ENCODE measurements around the gene ZNF740.
A peak's percentile ranks its signal among the peaks of the same experiment; 100 is the strongest.
"Not testable (repeated sequence)": the region's sequence is repeated elsewhere in the genome, so short reads cannot be mapped to it uniquely, and the experiment has no call there.

ZNF740 gene

GRCh38 chr12:53166837-53167236 lies 13.7 kb upstream of the ZNF740 start:
- H3K9me3 Mint-ChIP-seq: no peaks in the 10 kb centered on the region
- H3K27ac Mint-ChIP-seq: no peak overlapping the region
- H3K4me3 Mint-ChIP-seq: no peak overlapping the region
- ATAC-seq (no peak), DNase-seq (no peak)
- H3K27me3 Mint-ChIP-seq: no peaks in the 10 kb centered on the region
- H3K4me1 Mint-ChIP-seq: peaks cover 2% of the 10 kb centered on the region
- peaks cover 1% of the 10 kb centered on the region for H3K36me3 Mint-ChIP-seq (ENCODE audit: low read depth)

GRCh38 chr12:53169644-53170043 lies 10.9 kb upstream of the ZNF740 start:
- Mint-ChIP-seq H3K4me1 (peaks cover 2% of the 10 kb centered on the region), H3K27ac (no peak overlapping the region), H3K4me3 (no peak overlapping the region), H3K27me3 (no peaks in the 10 kb centered on the region), H3K36me3 (ENCODE audit: low read depth) (peaks cover 1% of the 10 kb centered on the region), H3K9me3 (no peaks in the 10 kb centered on the region)
- ATAC-seq (peak; percentile 24), DNase-seq (no peak)

DNA sequence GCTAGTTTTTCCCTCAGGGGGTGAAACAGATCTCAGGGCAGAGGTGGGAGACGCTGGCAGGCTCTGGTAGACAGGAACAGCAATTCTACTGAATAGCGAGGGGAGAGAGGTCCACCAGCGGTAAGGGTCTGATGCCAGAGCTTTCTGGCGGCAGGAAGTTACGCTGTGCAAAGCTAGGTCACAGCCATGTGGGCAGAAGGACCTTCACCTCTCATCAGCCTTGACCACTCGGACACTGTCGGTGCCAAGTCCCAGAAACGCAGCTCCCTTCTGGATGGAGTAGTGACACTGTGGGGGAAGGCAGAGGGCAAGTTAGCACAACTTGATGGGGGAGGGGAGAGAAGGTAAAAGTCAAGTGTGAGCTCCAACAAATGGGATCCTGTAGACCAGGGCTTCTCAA lies 10.3 kb upstream of the ZNF740 start:
- H3K27ac Mint-ChIP-seq: no peak overlapping the region
- H3K36me3 Mint-ChIP-seq (ENCODE audit: low read depth): peaks cover 1% of the 10 kb centered on the region
- H3K4me3 Mint-ChIP-seq: no peak overlapping the region
- H3K9me3 Mint-ChIP-seq: no peaks in the 10 kb centered on the region
- ATAC-seq (no peak), DNase-seq (no peak)
- no peaks in the 10 kb centered on the region for H3K27me3 Mint-ChIP-seq
- peaks cover 2% of the 10 kb centered on the region for H3K4me1 Mint-ChIP-seq

DNA sequence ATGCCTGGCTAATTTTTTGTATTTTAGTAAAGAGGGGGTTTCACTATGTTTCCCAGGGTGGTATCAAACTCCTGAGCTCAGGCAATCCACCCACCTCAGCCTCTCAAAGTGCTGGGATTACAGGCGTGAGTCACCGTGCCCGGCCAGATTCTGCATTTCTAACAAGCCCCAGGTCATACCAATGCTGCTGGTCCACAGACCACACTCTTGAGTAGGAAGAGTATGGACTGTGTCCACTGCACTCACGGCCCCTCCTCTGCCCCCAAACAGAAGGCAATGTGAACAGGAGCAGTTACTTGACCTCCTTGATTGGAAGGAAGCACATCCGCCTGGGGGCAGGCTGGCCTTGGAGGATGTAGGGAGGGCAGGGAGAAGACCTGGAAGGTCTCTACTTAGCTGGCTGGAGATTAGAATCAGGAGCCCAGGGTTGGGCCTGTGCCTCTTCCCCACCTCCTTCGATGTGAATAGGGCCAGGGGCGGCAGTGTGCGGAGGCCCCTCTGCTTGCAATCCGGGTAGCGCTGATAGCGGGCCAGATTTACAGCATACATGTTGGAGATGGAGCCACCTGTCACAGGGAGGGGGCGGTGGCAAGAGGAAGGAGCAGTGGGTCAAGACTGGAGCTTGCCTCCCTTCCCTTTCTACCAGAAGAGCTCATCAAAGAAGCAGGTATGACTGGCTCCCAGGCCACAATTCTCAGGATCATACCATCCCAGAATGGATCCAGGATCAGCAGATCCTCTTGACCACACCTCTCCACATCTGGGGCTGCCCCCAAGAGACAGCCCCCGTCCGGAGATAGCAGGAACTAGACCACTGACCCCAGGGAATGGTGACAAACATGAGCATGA lies 9.4 kb upstream of the ZNF740 start:
- ATAC-seq: no peak
- H3K9me3 Mint-ChIP-seq: no peaks in the 10 kb centered on the region
- no peak for DNase-seq
- no peak overlapping the region for H3K27ac Mint-ChIP-seq
- no peaks in the 10 kb centered on the region for H3K27me3 Mint-ChIP-seq
- H3K4me1 Mint-ChIP-seq: peaks cover 4% of the 10 kb centered on the region
- H3K36me3 Mint-ChIP-seq (ENCODE audit: low read depth): peaks cover 1% of the 10 kb centered on the region
- H3K4me3 Mint-ChIP-seq: no peak overlapping the region

DNA sequence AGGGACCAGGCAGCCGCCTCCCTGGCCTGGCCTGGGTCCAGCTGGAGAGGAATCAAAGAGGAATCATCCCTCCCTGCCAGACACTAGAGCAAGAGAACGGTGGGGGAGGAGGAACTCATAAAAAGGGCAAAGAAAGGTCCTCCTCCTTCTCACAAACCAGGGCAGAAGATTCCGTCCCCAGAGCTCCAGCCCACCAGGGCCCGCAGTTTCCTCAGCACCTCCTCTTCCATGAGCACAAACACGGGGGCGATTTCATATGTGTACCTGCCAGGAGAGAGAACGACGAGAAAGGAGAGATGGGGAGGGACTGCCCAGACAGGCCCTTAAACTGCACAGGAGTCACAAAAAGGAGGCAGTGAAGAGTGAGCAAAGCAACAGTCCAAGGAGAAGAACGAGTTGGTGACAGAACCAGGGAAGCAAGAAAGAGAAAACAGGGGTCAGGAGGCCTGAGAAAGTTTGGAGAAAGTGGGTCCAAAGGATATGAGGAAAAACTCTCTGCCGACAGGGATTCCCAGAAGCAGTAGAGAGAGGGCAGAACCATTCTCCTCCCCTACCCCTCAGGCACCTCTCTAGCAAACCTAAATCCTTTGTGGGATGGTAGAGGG lies 8.7 kb upstream of the ZNF740 start:
- ATAC-seq: no peak
- peaks cover 1% of the 10 kb centered on the region for H3K36me3 Mint-ChIP-seq (ENCODE audit: low read depth)
- H3K4me3 Mint-ChIP-seq: no peak overlapping the region
- no peaks in the 10 kb centered on the region for H3K27me3 Mint-ChIP-seq
- no peak overlapping the region for H3K27ac Mint-ChIP-seq
- H3K4me1 Mint-ChIP-seq: peaks cover 2% of the 10 kb centered on the region
- H3K9me3 Mint-ChIP-seq: no peaks in the 10 kb centered on the region
- no peak for DNase-seq

DNA sequence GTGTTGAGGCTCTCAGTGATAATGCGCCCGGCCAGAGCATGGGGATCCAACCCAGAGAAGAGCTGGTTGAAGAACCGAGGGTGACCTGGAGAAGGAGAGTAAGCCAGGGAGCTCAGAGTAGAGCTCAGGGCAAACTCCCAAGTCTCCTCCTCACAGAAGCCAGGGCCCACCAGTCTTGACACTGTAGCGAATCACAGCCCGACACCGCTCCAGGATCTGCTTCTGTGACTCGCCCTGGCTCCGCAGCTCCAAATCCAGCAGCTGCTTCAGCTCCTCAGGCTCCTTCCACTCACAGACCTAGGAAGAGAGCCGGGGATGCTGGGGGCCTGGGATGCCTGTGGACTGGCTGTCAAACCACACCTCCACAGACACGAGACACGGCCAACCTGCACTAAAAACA lies 8.2 kb upstream of the ZNF740 start:
- H3K4me3 Mint-ChIP-seq: no peak overlapping the region
- no peaks in the 10 kb centered on the region for H3K9me3 Mint-ChIP-seq
- DNase-seq (no peak), ATAC-seq (no peak)
- peaks cover 2% of the 10 kb centered on the region for H3K4me1 Mint-ChIP-seq
- H3K27me3 Mint-ChIP-seq: no peaks in the 10 kb centered on the region
- peaks cover 1% of the 10 kb centered on the region for H3K36me3 Mint-ChIP-seq (ENCODE audit: low read depth)
- H3K27ac Mint-ChIP-seq: no peak overlapping the region

- Mint-ChIP-seq H3K4me3 (no peak overlapping the region), H3K4me1 (peaks cover 2% of the 10 kb centered on the region), H3K27me3 (no peaks in the 10 kb centered on the region), H3K36me3 (ENCODE audit: low read depth) (peaks cover 1% of the 10 kb centered on the region), H3K27ac (no peak overlapping the region), H3K9me3 (no peaks in the 10 kb centered on the region)
- DNase-seq (no peak), ATAC-seq (no peak)
Measured at GRCh38 chr12:53173085-53173715, 7.3 kb upstream of the ZNF740 start.

DNA sequence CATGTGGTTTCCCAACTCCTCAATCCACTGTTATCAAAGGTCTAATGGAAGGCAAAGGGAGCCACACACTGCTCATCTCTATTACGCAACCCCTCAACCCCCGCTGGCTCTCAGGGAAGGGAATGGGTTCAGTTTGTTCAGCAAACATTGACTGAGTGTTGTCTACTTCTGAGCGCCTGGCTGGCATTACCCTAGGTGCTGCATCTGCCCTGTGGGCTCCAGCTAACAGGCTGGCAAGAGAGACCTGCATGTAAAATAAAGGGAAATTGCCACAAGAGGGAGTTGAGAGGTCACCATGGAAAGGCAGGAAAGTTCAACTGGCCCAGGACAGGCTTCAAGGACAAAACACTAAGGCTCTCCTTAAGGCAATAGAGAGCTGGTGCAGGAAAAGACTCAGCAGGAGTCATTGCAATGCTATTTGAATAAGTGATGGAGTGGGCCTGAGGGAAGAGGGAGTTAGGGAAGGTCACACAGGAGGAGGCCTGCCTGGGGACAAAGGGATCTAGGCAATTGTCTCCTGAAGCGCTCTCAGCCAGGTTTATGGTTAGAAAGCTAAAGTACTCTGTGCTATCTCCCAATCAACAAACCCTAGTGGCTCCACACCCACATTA lies 5.5 kb upstream of the ZNF740 start:
- Mint-ChIP-seq H3K4me3 (no peak overlapping the region), H3K36me3 (ENCODE audit: low read depth) (peaks cover 1% of the 10 kb centered on the region), H3K27ac (no peak overlapping the region), H3K4me1 (peaks cover 14% of the 10 kb centered on the region), H3K27me3 (no peaks in the 10 kb centered on the region), H3K9me3 (no peaks in the 10 kb centered on the region)
- DNase-seq: no peak
- no peak for ATAC-seq

DNA sequence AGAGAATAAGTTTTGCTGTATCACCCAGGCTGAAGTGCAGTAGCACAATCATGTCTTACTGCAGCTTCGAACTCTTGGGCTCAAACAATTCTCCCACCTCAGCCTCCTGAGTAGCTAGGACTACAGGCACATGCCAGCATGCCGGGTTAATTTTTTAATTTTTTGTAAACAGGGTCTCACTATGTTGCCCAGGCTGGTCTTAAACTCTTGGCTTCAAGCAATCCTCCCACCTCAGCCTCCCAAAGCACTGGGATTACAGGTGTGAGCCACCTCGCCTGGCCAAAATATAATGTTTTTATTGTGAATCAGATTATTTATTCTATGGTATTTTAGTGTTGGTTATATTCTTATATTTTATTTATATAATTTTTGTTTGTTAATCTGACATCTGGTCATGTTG lies 3.8 kb upstream of the ZNF740 start:
- no peak for DNase-seq
- no peaks in the 10 kb centered on the region for H3K27me3 Mint-ChIP-seq
- no peaks in the 10 kb centered on the region for H3K9me3 Mint-ChIP-seq
- no peak for ATAC-seq
- H3K4me1 Mint-ChIP-seq: peaks cover 22% of the 10 kb centered on the region
- H3K27ac Mint-ChIP-seq: no peak overlapping the region
- H3K36me3 Mint-ChIP-seq (ENCODE audit: low read depth): peaks cover 6% of the 10 kb centered on the region
- H3K4me3 Mint-ChIP-seq: no peak overlapping the region

GRCh38 chr12:53177447-53177846 lies 3.1 kb upstream of the ZNF740 start:
- Mint-ChIP-seq H3K36me3 (ENCODE audit: low read depth) (peaks cover 13% of the 10 kb centered on the region), H3K4me1 (peaks cover 29% of the 10 kb centered on the region)
- H3K9me3 Mint-ChIP-seq, H3K27ac Mint-ChIP-seq, H3K27me3 Mint-ChIP-seq, DNase-seq, ATAC-seq, H3K4me3 Mint-ChIP-seq: not testable (repeated sequence)

- H3K4me1 Mint-ChIP-seq: peaks cover 42% of the 10 kb centered on the region
- not testable (repeated sequence) for H3K9me3 Mint-ChIP-seq, DNase-seq, ATAC-seq, H3K27me3 Mint-ChIP-seq
- H3K4me3 Mint-ChIP-seq: peak overlapping the region; percentile 87
- peaks cover 16% of the 10 kb centered on the region for H3K36me3 Mint-ChIP-seq (ENCODE audit: low read depth)
- peak overlapping the region; percentile 89 for H3K27ac Mint-ChIP-seq
Measured at GRCh38 chr12:53178803-53179202, 1.7 kb upstream of the ZNF740 start.

- ATAC-seq: peak; percentile 9
- H3K4me1 Mint-ChIP-seq: peaks cover 50% of the 10 kb centered on the region
- peak overlapping the region; percentile 87 for H3K4me3 Mint-ChIP-seq
- H3K9me3 Mint-ChIP-seq: no peaks in the 10 kb centered on the region
- DNase-seq: no peak
- H3K27me3 Mint-ChIP-seq: no peaks in the 10 kb centered on the region
- peak overlapping the region; percentile 89 for H3K27ac Mint-ChIP-seq
- peaks cover 18% of the 10 kb centered on the region for H3K36me3 Mint-ChIP-seq (ENCODE audit: low read depth)
Measured at GRCh38 chr12:53179687-53180219, 769 bp upstream of the ZNF740 start.

DNA sequence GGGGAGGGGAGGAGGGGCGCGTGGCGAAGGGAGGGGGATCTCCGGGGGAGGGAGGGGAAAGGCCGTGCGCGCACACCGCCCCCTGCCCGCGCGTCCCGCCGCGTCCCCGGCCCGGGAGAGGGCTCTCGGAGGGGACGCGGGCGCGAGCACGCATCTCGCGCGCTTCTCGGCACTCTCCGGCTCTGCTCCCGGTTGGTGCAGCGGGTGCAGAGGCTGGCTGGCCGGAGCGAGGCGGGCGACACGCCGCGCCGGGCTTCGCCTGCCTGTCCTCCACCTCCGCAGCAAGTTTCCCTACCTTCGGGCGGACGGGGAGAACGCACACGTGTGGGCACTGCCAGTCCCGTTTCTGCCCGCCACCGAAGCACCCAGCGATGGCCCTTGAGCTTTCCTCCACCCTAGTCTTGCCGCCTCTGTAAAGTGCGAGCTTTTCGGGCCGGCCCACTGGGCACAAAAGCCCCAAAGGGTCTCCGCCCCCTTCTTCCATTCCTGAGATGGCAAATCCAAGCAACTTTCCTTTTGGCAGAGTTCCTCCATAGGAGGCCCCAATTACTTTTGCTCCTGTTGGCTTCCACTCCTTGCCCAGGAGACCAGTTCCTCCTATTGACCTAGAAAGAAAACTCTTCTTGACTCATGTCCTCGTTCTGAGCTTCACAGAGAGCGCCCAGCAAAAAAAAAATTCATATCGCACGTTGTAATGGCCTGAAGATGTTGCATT lies 566 bp downstream of the ZNF740 start:
- peaks cover 30% of the 10 kb centered on the region for H3K36me3 Mint-ChIP-seq (ENCODE audit: low read depth)
- ATAC-seq: peak; percentile 62
- H3K4me1 Mint-ChIP-seq: peaks cover 49% of the 10 kb centered on the region
- peak overlapping the region; percentile 85 for H3K27ac Mint-ChIP-seq
- peak overlapping the region; percentile 87 for H3K4me3 Mint-ChIP-seq
- no peaks in the 10 kb centered on the region for H3K27me3 Mint-ChIP-seq
- DNase-seq: peak; percentile 80
- no peaks in the 10 kb centered on the region for H3K9me3 Mint-ChIP-seq

- Mint-ChIP-seq H3K4me1 (peaks cover 49% of the 10 kb centered on the region), H3K27ac (peak overlapping the region; percentile 85), H3K27me3 (no peaks in the 10 kb centered on the region), H3K4me3 (peak overlapping the region; percentile 87), H3K9me3 (no peaks in the 10 kb centered on the region), H3K36me3 (ENCODE audit: low read depth) (peaks cover 37% of the 10 kb centered on the region)
- ATAC-seq (no peak), DNase-seq (no peak)
Measured at GRCh38 chr12:53181935-53182334, 1.4 kb downstream of the ZNF740 start.
